NCI-H1436 (cell line): ENCODE measurements around the gene TBC1D10B.
A peak's percentile ranks its signal among the peaks of the same experiment; 100 is the strongest.

Experiments used
- DNase-seq: peaks from one replicate; lab custom pipeline; 2025; lab: John Stamatoyannopoulos, UW

Gene TBC1D10B, protein sequence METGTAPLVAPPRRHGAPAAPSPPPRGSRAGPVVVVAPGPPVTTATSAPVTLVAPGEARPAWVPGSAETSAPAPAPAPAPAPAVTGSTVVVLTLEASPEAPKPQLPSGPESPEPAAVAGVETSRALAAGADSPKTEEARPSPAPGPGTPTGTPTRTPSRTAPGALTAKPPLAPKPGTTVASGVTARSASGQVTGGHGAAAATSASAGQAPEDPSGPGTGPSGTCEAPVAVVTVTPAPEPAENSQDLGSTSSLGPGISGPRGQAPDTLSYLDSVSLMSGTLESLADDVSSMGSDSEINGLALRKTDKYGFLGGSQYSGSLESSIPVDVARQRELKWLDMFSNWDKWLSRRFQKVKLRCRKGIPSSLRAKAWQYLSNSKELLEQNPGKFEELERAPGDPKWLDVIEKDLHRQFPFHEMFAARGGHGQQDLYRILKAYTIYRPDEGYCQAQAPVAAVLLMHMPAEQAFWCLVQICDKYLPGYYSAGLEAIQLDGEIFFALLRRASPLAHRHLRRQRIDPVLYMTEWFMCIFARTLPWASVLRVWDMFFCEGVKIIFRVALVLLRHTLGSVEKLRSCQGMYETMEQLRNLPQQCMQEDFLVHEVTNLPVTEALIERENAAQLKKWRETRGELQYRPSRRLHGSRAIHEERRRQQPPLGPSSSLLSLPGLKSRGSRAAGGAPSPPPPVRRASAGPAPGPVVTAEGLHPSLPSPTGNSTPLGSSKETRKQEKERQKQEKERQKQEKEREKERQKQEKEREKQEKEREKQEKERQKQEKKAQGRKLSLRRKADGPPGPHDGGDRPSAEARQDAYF

DNA sequence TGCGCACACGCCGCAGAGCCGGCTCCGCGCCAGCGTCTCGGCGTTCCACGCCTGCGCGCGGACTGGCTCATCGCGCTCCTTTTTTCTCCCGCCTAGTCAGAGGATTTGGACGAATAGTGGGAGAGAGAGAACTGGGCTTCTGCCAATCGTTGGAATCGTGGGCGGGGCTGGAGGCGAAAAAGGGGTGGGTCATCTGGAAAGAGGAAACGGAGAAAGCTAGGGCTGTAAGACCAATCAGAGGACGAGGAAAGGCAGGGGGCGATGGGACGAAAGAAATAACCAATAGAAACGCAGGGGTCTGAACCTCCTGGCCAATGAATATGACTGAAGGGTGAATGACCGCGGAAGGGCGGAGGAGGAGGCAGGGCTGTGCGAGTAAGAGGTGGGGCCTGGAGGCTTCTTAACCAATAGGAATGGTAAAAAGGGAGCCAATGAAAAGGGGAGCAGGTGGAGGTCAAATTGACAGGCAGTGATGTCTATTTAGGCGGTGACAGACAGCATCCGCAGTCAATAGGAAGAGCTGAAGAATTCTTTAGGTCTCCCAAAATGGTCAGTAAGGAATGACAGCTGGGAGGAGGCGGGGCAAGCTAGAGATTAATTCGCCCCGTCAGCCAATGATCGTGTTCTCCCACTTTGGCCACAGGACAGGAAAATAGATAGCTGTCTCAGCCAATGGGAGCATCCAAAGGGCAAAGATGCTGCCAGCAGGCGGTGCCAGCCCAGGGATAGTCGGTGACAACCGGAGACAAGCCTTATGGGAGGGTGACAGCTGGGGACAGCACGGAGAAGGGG, at the start of gene TBC1D10B:
TBC1D10B (minus strand) TSS at position 39 of the 792 bp plus-strand sequence. CDS start 311 bp downstream, outside the sequence.
- DNase-seq: peak; percentile 100

GRCh38 chr16:30418350-30419181, 48.3 kb upstream of the TBC1D10B start:
- DNase-seq: no peak

- peak; percentile 91 for DNase-seq
These were observed 47.4 kb upstream of the TBC1D10B start for GRCh38 chr16:30417529-30418349.

DNA sequence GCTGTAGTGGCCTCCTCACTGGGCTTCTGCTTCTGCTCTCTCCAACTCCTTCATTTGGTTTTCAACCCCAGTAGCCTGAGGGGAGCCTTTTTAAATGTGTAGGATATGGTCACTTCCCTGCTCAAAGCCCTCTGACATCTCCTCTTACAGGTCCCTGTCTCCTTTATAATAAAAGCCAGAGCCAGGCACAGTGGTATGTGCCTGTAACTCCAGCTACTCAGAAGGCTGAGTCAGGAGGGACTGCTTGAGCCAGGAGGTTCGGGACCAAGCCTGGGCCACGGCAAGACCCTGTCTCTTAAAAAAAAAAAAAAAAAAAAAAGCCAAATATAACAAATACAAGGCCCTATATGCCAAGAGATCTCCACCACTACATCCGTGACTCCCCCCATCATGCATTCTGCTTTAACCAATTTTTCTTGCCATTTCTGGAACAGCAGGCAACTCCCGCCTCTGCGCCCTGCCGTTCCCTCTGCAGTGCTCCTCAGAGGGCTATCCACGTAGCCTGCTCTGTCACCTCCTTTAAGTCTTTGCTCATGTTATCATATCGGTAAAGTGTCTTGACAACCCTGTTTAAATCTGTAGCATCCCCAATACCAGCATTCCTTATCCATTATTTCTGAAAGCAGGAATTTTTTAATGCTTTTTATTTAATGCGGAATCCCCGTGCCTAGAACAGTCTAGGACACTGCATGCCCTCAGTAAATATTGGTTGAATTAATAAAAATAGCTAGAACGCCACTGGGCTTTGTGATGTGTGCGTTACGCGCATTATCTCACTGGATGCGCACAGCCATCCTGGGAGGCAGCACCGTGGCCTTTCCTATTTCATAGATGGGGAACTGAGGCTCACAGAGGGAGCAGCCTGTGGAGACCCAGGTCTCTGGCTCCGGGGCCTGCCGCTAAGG, 46.6 kb upstream of the TBC1D10B start:
- DNase-seq: no peak

GRCh38 chr16:30416047-30416603, 45.8 kb upstream of the TBC1D10B start:
- DNase-seq: no peak

DNA sequence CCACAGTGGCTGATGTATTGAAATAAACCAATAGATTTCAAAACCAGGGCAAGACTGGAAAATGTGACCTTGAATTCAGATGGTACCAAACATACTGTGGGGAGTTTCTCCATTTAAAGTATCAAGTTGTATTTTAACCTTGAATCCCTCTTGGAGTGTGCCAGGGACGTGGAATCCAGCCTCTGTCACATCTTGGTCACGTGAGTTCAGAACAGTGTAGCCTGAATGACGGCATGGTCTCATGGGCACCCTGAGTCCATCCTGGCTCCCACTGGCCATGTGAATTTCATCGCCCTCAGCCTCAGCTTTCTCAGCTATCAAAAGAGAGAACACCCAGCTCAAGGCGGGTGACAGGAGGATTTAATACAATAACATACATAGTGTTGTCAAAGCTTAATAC, 43.9 kb upstream of the TBC1D10B start:
- DNase-seq: no peak

DNA sequence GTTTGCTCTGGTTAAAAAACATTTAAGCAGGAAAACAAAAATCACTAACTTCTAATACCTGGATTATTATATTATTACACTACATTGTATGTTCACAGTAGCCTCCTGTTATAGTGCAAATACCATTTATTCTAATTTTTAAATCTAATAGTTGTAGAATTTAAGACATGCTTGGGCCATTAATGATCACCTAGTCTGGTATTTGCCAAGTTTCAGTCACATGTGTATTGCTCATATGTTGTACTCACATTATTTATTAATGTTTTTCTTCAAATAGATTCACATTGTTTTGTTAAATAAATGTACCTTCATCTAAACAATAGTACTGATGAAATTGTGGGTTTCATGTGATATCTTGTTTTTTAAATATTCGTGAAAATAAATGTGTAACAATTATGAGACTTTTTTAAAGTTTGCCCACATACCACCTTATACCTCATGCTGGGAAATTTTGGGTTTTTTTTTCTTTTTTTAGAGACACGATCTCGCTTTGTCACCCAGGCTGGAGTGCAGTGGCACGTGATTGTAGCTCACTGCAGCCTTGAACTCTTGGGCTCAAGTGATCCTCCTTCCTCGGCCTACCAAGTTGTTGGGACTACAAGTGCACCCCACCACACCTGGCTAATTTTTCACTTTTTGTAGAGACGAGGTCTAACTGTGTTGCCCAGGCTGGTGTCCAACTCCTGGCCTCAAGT, 43.0 kb upstream of the TBC1D10B start:
- no peak for DNase-seq

- peak; percentile 80 for DNase-seq
These were observed 39.1 kb upstream of the TBC1D10B start for GRCh38 chr16:30409125-30410060.

- no peak for DNase-seq
These were observed 37.7 kb upstream of the TBC1D10B start for GRCh38 chr16:30407804-30408534.

GRCh38 chr16:30407102-30407803, 37.0 kb upstream of the TBC1D10B start, which contains the start of gene ZNF771:
ZNF771 (plus strand) TSS chr16:30407606; CDS start chr16:30408054, 448 bp downstream.
- peak; percentile 84 for DNase-seq

- no peak for DNase-seq
These were observed 36.5 kb upstream of the TBC1D10B start for GRCh38 chr16:30406795-30407101.

- no peak for DNase-seq
These were observed 31.6 kb upstream of the TBC1D10B start for GRCh38 chr16:30401768-30402425.

GRCh38 chr16:30399435-30400186, 29.3 kb upstream of the TBC1D10B start:
- no peak for DNase-seq

DNA sequence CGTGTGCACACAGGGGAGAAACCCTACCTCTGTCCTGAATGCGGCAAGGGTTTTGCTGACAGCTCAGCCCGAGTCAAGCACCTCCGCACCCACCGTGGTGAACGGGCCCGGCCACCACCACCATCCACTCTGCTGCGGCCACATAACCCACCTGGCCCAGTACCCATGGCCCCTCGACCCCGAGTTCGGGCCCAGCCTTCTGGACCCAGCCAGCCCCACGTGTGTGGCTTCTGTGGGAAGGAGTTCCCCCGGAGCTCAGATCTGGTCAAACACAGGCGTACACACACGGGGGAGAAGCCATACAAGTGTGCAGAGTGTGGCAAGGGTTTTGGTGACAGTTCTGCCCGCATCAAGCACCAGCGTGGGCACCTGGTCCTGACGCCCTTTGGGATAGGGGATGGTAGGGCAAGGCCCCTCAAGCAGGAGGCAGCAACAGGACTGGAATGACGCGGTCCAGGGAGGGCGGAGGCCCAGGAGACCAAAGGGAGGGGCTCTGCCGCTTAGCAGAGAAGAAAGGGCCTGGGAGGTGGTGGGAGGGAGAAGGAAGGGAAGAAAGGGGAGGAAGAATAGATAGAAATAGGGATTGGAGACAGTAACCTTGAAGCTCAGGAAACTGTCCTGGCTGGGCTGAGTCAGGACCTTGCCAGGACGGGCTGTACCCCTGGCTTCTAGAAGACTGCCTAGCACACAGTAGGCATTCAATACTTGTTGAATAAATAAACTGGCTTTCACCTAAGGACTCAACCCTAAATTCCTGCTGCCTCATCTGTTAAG, 28.6 kb upstream of the TBC1D10B start:
- DNase-seq: no peak
